Thymus (tissue), 11 donors: ENCODE measurements around the gene C22orf31. TPM values are rescaled to one million over a fixed set of nuclear protein-coding genes. Genes with fewer than 3 reads are reported as not detected.
A peak's percentile ranks its signal among the peaks of the same experiment; 100 is the strongest.

Source experiments
- DNase-seq, 9 donors: peaks; one replicate each; pipeline ENCODE4 v3.0.0-alpha.2; 2013; ENCODE audit warnings: low spot score in 9 of 9, low read depth in 6 of 9, missing footprints in 1 of 9
- H3K27ac ChIP-seq, 2 donors: one replicate each; pipeline ENCODE4 v1.5.1; 2013; ENCODE audit warnings: control low read depth in 1 of 2, low read depth in 1 of 2, low read length in 1 of 2, mild to moderate bottlenecking in 1 of 2, moderate library complexity in 1 of 2
- H3K27me3 ChIP-seq, 2 donors: one replicate each; pipeline ENCODE4 v1.5.1; 2013; ENCODE audit warnings: low read length in 1 of 2; ENCODE audit not compliant: control insufficient read depth in 2 of 2, insufficient read depth in 1 of 2
- H3K36me3 ChIP-seq, 2 donors: one replicate each; pipeline ENCODE4 v1.5.1; 2013; ENCODE audit warnings: low read length in 1 of 2, mild to moderate bottlenecking in 1 of 2, moderate library complexity in 1 of 2; ENCODE audit not compliant: control insufficient read depth in 2 of 2, insufficient read depth in 2 of 2
- H3K4me1 ChIP-seq, 2 donors: one replicate each; pipeline ENCODE4 v1.5.1; 2013; ENCODE audit warnings: low read length in 2 of 2; ENCODE audit not compliant: control insufficient read depth in 2 of 2, insufficient read depth in 2 of 2
- H3K4me3 ChIP-seq, 2 donors: one replicate each; pipeline ENCODE4 v1.5.1; 2013; ENCODE audit warnings: low read length in 2 of 2, control low read depth in 1 of 2, mild to moderate bottlenecking in 1 of 2
- H3K9me3 ChIP-seq, 2 donors: one replicate each; pipeline ENCODE4 v1.5.1; 2013; ENCODE audit warnings: low read length in 1 of 2, mild to moderate bottlenecking in 1 of 2; ENCODE audit not compliant: control insufficient read depth in 2 of 2, insufficient read depth in 1 of 2
- WGBS: extraction: QIAGEN DNeasy Blood & Tissue Kit; methylation state at CpG from one replicate; pipeline ENCODE4 v1.1.7; 2013; 5-methylcytosine and 5-hydroxymethylcytosine counted together
- polyA plus RNA-seq: library from polyadenylated mRNA; stranded (reverse); fragments of 200-250 nt; gene quantifications from one replicate; pipeline ENCODE4 v1.2.3, GENCODE V29; 2013
- total RNA-seq: library from RNA; stranded (reverse); fragments of 120-200 nt; gene quantifications from one replicate; pipeline ENCODE4 v1.2.4, GENCODE V29; 2013
- donor health status: healthy.

The C22orf31 gene
- total and polyA plus RNA-seq, 2 donors: 0.80 to 1.7 TPM

DNA sequence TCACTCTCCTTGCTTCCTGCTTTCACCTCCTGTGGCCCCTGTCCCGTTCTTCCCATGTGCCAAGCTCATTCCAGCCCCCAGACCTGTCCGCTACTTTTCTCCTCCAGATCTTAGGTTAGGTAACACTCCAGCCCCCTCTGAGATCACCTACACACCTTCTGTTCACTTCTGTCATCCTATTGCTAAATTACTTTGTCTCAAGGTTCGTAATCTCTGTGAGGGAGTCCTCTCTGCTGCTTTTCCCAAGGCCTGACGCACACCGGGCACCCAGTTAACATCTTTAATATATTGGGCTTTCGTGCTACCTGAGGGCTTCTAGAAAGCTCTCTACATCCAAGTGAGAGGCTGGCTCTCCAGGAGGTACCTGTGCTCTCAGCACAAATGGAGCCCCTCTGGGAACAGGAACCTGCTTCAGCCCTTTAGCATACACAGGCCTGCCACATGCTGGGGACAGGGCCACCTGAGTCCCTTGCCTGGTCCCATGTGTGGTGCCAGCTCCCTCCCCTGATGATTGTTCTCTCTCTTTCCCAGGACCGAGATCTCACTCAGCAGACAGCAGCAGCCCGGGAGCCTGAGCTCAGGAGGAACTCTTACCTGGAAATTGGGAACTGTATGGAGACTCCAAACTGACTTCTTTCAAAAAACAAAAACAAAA, 8.5 kb downstream of the C22orf31 start:
- Histone ChIP-seq H3K27me3 (peaks cover 0 to 2% of the 10 kb centered on the region in 2 donors), H3K36me3 (no peaks in the 10 kb centered on the region), H3K4me3 (no peak overlapping the region), H3K27ac (no peak overlapping the region), H3K4me1 (no peaks in the 10 kb centered on the region), H3K9me3 (no peaks in the 10 kb centered on the region)
- no peak for DNase-seq
- WGBS: 96% methylated on average over 8 of the region's 8 CpGs

DNA sequence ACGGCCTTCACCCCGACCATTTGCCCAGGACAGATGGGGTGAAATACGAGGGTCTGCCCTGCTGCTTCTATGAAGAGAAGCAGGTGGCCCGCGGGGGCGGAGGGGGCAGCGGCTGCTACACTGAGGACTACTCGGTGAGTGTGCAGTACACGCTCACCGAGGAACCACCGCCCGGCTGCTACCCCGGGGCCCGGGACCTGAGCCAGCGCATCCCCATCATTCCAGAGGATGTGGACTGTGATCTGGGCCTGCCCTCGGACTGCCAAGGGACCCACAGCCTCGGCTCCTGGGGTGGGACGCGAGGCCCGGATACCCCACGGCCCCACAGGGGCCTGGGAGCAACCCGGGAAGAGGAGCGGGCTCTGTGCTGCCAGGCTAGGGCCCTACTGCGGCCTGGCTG, 11.2 kb downstream of the C22orf31 start:
- Histone ChIP-seq H3K4me3 (no peak overlapping the region), H3K36me3 (peaks cover 0 to 4% of the 10 kb centered on the region in 2 donors), H3K27ac (no peak overlapping the region), H3K9me3 (no peaks in the 10 kb centered on the region), H3K27me3 (peaks cover 0 to 1% of the 10 kb centered on the region in 2 donors), H3K4me1 (no peaks in the 10 kb centered on the region)
- WGBS: 96% methylated on average over 24 of the region's 24 CpGs
- no peak for DNase-seq

DNA sequence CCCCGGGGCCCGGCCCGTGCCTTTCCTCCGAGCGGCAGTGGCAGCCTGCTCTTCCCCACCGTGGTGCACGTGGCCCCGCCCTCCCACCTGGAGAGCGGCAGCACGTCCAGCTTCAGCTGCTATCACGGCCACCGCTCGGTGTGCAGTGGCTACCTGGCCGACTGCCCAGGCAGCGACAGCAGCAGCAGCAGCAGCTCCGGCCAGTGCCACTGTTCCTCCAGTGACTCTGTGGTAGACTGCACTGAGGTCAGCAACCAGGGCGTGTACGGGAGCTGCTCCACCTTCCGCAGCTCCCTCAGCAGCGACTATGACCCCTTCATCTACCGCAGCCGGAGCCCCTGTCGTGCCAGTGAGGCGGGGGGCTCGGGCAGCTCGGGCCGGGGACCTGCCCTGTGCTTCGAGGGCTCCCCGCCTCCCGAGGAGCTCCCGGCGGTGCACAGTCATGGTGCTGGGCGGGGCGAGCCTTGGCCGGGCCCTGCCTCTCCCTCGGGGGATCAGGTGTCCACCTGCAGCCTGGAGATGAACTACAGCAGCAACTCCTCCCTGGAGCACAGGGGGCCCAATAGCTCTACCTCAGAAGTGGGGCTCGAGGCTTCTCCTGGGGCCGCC, 11.9 kb downstream of the C22orf31 start:
- no peaks in the 10 kb centered on the region for H3K4me1 ChIP-seq
- no peak for DNase-seq
- 95% methylated on average over 38 of the region's 38 CpGs for WGBS
- no peak overlapping the region for H3K27ac ChIP-seq
- H3K9me3 ChIP-seq: no peaks in the 10 kb centered on the region
- H3K27me3 ChIP-seq: no peaks in the 10 kb centered on the region
- H3K4me3 ChIP-seq: no peak overlapping the region
- H3K36me3 ChIP-seq: peaks cover 0 to 4% of the 10 kb centered on the region in 2 donors

DNA sequence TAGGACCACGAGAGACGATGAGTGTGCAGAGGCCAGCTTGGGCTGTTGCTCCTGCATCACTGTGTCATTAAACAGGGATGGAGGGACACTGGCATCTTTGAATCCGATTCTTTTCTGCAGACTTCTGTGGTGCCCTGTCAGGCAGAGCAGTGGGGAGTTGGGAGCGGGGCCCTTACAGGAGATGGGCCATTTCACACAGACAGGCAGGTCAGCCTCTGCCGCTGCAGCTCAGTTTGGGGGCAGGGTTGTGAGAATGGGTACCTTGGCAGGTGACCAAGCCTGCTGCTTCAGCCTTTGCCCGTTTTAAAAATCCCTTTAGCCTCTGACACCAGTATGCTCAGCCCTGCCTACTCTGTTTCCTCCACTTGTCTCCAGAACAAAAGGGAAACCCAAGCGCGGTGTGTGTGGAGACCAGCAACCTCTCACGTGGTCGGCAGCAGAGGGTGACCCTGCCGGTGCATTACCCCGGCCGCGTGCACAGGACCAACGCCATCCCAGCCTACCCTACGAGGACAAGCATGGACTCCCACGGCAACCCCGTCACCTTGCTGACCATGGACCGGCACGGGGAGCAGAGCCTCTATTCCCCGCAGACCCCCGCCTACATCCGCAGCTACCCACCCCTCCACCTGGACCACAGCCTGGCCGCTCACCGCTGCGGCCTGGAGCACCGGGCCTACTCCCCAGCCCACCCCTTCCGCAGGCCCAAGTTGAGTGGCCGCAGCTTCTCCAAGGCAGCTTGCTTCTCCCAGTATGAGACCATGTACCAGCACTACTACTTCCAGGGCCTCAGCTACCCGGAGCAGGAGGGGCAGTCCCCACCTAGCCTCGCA, 12.6 kb downstream of the C22orf31 start:
- WGBS: 97% methylated on average over 31 of the region's 31 CpGs
- Histone ChIP-seq H3K36me3 (peaks cover 0 to 4% of the 10 kb centered on the region in 2 donors), H3K9me3 (no peaks in the 10 kb centered on the region), H3K4me1 (no peaks in the 10 kb centered on the region), H3K4me3 (no peak overlapping the region), H3K27me3 (no peaks in the 10 kb centered on the region), H3K27ac (no peak overlapping the region)
- DNase-seq: no peak

DNA sequence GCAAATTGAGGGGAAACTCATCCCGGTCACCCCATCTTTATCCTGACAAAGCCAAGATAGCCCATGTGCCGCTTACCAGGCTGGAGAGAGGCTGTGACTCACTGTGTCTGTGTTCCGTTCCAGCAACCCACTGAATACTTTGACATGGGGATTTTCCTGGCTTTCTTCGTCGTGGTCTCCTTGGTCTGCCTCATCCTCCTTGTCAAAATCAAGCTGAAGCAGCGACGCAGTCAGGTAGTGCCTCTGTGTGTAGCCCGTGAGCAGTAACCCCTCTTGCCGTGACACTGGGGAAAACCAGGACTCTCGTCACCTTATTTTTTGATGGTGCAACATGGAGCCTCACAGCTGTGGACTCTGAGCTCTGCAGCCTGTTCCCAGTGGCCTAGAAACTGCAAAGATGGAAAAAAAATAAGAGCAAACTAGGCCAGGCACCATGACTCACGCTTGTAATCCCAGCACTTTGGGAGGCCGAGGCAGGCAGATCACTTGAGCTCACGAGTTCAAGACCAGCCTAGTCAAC, 16.9 kb downstream of the C22orf31 start:
- Histone ChIP-seq H3K4me1 (no peaks in the 10 kb centered on the region), H3K9me3 (no peaks in the 10 kb centered on the region), H3K27me3 (no peaks in the 10 kb centered on the region), H3K36me3 (peaks cover 0 to 4% of the 10 kb centered on the region in 2 donors), H3K4me3 (no peak overlapping the region), H3K27ac (peak overlapping the region in 1 of 2 donors; percentile 72)
- WGBS: 94% methylated on average over 13 of the region's 13 CpGs
- no peak for DNase-seq

DNA sequence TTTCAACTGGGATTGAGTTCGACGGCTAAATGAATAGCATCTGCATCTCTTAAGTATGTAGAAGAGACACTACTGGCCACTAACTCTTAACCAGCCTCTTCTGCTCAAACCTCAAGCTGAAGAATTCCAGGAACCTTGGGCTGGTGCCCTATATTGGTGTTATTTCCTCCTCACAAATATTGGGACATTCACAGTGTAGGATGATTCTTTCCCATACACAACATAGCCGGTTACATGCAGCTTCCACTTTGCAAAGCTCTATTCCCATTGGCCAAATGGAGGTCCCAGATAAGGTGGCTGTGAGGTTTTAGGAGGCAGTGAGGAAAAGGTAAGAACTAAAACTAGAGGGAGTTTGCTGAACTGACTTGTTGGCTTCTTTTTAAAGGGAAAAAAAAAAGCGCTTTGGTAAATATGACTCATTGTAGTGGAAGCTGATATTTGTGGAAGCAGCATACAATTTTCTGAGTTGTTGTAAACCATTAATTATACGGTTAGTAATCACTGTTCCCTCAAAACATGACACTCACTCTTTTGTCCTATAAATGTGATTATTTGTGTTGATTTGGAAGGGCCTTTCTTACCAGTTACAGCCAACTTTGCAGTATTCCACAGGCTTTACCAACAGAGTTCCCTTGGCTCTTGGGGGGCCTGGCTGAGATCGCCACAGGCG, 17.6 kb downstream of the C22orf31 start:
- no peaks in the 10 kb centered on the region for H3K9me3 ChIP-seq
- H3K27me3 ChIP-seq: no peaks in the 10 kb centered on the region
- no peaks in the 10 kb centered on the region for H3K4me1 ChIP-seq
- no peak overlapping the region for H3K4me3 ChIP-seq
- no peak for DNase-seq
- H3K27ac ChIP-seq: peak overlapping the region; percentile 37 to 72
- peaks cover 0 to 4% of the 10 kb centered on the region in 2 donors for H3K36me3 ChIP-seq
- 95% methylated on average over 7 of the region's 7 CpGs for WGBS

DNA sequence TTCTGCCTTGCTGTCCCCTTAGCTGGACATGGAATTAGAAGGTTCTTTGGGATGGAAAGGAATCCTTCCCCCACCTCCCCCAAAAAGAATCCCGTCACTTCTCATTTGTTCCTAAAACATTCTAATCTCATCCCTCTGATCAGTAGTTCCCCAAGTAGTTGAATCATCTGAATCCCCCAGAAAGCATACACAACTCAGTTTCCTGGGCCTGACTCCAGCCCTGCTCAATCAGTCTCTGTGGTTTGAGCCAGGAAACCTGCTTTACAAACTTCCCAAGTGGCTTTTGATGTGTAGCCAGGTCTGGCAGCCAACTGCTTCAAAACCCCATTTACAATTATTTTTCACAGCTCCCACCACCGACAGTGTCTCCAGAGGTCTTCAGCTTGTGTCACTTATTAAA, 20.2 kb downstream of the C22orf31 start:
- H3K9me3 ChIP-seq: no peaks in the 10 kb centered on the region
- WGBS: 33% methylated on average over 2 of the region's 2 CpGs
- DNase-seq: no peak
- H3K36me3 ChIP-seq: peaks cover 0 to 4% of the 10 kb centered on the region in 2 donors
- H3K27ac ChIP-seq: no peak overlapping the region
- H3K4me1 ChIP-seq: no peaks in the 10 kb centered on the region
- H3K27me3 ChIP-seq: peaks cover 0 to 2% of the 10 kb centered on the region in 2 donors
- H3K4me3 ChIP-seq: no peak overlapping the region

DNA sequence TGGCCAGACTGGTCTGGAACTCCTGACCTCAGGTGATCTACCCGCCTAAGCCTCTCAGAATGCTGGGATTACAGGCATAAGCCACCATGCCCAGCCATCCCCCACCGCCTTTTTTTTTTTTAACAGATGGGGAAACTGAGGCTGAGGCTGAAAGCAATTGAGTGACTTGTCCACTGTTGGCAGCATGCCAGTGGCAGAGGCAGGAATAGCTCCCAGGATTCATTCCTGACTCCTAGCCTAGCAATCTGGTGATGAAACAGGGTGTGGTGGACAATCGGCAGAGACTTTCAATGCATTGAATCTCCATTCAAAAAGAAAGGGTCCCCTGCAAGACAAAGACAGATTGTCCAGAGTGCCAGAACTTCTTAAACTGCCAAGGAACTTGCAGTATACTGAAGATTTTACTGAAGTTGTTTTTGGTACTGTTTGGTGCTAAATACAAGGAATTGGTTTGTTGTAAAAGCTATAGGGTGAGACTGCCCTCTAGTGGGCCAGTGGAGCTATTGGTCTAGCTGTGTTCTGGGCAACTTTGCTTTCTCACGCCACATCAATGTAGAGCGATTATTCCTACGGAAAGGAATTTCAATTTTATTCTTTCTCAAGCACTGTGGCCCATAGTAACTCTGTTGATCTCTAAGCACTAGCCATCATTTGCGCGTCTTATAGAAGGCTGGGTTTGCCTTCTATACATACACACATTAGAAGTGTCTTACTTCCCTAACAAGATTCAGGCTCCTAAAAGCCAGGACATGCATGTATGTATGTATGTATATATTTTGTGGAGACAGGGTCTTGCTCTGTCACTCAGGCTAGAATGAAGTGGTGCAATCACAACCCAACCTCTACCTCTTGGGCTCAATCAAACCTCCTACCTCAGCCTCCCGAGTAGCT, 21.0 kb downstream of the C22orf31 start:
- H3K9me3 ChIP-seq: no peaks in the 10 kb centered on the region
- peak; percentile 47 to 82 (median 66) for DNase-seq
- H3K36me3 ChIP-seq: peaks cover 0 to under 1% of the 10 kb centered on the region in 2 donors
- no peak overlapping the region for H3K4me3 ChIP-seq
- H3K27ac ChIP-seq: no peak overlapping the region
- no peaks in the 10 kb centered on the region for H3K4me1 ChIP-seq
- 46% methylated on average over 9 of the region's 9 CpGs for WGBS
- H3K27me3 ChIP-seq: peaks cover 0 to 2% of the 10 kb centered on the region in 2 donors
